Cardiac septum (tissue), 1 donor: ENCODE measurements around the gene CCNA2. TPM values are rescaled to one million over a fixed set of nuclear protein-coding genes. Genes with fewer than 3 reads are reported as not detected.

ENCODE experiments used
- DNase-seq: peaks from one replicate; pipeline ENCODE4 v3.0.0-alpha.2; 2020; ENCODE audit warnings: low spot score
- intact Hi-C: fragments of 100-400 bp; cut with DNase I; formaldehyde crosslinking; loops from one replicate; pipeline ENCODE4 v1.14.0; 2022
- total RNA-seq: library from RNA; stranded (reverse); fragmentation: NEBNext Ultra II Directional; extraction: Animal tissue kit (Norgen Biotek cat#: 25700); gene quantifications from one replicate; pipeline ENCODE4 v1.2.1, GENCODE V29; 2021
- donor health status: DM: no; HTN: no; CAD: no.

Gene CCNA2
- total RNA-seq, 1 donor from 2014 or later: 0.38 TPM

- intact Hi-C loops: no loop called here
- DNase-seq: no peak
These were observed 8.9 kb downstream of the CCNA2 start for GRCh38 chr4:121814756-121815155.

DNA sequence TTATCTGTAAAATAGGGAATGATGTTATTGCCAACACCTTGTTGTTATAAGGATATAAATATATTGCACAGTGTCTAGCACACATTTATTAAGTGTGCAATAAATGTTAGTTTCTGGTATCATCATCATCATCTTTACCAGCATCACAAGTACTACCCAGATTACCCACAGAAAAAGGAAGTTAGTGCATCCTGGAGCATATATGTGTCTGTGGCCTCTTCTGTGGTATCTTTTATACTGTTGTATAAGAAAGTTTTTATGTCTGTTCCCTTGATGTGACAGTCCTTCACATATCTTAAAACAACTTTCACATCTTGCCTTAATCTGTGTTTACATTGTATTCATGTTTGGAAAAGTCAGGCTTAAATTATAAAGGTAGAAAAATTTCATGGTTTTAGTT, 12.6 kb downstream of the CCNA2 start:
- DNase-seq: no peak
- intact Hi-C loops: no loop called here

GRCh38 chr4:121806411-121806810, 17.3 kb downstream of the CCNA2 start:
- DNase-seq: no peak
- intact Hi-C loops: no loop called here

- intact Hi-C loops: loop anchor here (1.0 to 5.0 kb wide), 2 partner anchors 22 to 104 kb away; partner anchors contain the start of genes ANXA5 and CCNA2
- DNase-seq: no peak
These were observed 22.0 kb downstream of the CCNA2 start for GRCh38 chr4:121801715-121802075.

GRCh38 chr4:121800961-121801714, 22.5 kb downstream of the CCNA2 start, which contains the start of gene EXOSC9:
Gene EXOSC9 (plus strand): TSS chr4:121801323. CDS start chr4:121801425, 102 bp downstream.
- DNase-seq: peak; percentile 96
- intact Hi-C loops: loop anchor here (1.0 to 5.0 kb wide), 2 partner anchors 22 to 104 kb away; partner anchors contain the start of genes ANXA5 and CCNA2

DNA sequence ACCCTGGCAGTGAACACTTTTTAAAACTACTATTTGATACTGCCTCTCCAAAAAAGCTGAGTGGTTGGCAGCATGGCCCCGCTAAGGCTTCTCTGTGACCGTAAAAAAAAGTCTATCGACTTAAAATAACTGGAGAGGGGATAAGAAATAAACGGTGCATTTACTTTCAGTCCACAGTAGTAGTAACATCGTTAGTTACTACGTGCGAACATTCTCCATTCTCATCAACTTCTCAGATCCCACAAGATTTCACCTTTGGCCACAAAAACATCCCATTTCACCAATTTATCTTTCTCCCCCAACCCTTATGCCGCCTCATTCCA, 23.1 kb downstream of the CCNA2 start:
- intact Hi-C loops: loop anchor here (5.0 kb wide), 1 partner anchor 103 kb away; the partner anchor contains the start of gene ANXA5
- no peak for DNase-seq

- no peak for DNase-seq
- intact Hi-C loops: loop anchor here (5.0 kb wide), 1 partner anchor 103 kb away; the partner anchor contains the start of gene ANXA5
These were observed 23.7 kb downstream of the CCNA2 start for GRCh38 chr4:121799867-121800501.

DNA sequence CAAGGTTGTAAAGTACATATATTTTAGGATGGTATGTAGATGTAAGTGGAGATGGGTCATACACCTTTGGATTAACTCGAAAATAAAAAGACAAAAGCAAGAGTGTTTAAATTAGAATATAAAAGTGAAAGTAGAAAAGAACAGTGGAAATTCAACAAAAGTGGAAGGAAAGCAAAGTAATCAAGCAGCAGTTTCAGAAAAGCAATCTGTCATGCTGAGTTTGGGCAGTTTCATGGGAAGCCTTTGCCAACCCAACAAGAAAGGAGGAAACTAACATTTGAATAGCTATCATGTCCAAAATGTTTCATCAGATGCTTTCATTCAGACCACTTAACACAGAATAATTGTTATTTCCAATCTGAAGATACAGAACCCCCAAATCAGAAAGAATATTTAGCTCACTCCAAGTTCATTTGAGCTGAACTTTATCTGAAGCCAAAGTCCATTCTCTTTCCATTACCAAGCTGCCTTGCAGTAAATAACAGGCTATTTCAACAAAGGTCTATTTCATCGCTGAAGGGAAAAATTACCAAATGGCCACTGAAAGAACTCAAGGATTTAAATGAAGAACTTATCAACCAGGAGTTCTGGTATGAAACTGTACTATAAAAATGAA, 24.4 kb downstream of the CCNA2 start:
- intact Hi-C loops: no loop called here
- DNase-seq: no peak

DNA sequence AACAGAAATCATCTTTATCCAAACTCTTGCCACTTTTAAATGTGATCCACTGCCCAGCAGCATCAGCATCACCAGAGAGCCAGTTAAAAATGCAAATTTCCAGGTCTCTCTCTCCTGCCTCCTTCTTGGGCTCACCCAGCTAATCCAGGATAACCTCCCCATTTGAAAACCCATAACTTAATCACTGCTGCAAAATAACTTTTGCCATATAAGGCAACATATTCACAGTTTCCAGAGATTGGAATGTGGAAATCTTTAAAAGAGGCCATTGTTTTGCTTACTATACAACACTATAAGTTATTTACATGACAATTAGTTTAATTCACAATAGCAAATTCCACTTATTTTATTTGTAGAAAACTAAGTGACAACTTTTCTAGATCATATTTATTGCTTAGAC, 27.4 kb downstream of the CCNA2 start:
- intact Hi-C loops: no loop called here
- DNase-seq: no peak

- intact Hi-C loops: no loop called here
- DNase-seq: no peak
These were observed 29.0 kb downstream of the CCNA2 start for GRCh38 chr4:121794505-121795188.

GRCh38 chr4:121792966-121793365, 30.7 kb downstream of the CCNA2 start:
- DNase-seq: no peak
- intact Hi-C loops: no loop called here

GRCh38 chr4:121791481-121791880, 32.2 kb downstream of the CCNA2 start:
- DNase-seq: no peak
- intact Hi-C loops: no loop called here

DNA sequence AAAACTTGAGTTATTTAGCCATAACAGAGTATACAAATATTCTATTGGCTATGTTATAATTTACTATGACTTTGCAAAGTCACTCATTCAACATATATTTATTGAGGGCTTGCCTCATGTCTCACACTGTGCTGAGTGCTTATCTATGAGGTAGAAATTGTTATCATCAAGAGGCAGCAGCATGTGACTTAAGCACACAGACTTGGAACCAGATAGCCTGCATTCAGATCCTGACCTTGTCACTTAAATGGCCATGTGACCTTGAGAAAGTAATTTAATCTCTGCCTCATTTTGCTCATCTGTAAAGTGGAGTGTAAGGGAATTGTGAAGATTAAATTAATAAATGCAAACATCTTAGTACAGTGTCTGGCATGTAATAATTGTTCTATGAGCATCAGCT, 32.7 kb downstream of the CCNA2 start:
- intact Hi-C loops: no loop called here
- no peak for DNase-seq

DNA sequence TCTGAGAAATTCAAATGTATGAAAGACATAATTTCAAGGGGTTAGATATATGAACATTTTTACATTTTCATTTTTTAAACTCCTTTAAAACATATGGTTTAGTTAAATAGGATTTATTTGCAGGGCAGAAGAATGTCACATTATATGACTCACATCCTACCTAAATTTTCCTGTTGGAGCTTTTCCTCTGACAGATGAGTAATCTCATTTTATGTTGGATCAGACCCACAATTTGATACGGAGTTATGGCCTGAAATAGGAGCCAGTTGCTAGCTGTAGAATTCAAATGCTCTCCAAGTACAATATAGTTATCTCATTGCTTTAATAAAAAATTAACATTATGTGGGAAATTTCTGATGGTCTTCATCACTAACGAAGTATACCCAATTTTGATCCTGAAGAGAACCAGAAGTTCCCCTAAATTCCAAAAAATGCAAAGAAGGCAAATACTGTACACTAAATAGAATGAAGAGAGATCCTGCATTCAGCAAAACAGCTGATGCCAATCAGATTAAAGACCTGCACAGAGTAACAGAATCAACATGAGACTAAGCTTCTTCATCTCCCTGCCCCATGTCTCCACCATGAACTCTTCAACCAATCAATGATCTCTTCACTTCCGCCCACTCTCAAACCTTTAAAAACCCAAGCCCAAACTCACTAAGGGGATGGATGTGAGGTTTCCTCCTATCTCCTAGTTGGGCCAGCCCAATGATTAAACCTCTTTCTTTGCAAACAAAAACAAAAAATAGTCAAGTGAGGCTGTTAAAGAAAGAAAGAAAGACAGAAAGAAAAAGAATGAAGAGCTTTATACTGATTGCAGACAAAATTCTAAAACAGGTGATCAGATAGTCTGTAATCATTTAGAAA, 33.5 kb downstream of the CCNA2 start:
- intact Hi-C loops: no loop called here
- no peak for DNase-seq

DNA sequence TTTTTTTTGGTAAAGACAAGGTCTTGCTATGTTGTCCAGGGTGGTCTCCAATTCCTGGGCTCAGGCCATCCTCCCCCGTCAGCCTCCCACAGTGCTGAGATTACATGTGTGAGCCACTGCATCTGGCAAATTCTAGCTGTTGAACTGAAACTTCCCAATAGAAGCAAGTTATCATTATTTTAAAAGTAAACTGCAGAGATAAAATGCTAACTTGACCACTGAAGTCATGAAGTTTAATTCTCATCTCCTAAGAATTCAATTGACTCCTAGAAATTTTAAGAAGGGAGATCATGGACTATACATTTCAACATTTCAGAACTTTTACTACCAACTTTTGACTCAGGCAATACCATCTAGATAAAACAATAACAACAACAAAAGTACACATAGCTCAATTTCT, 34.2 kb downstream of the CCNA2 start:
- no peak for DNase-seq
- intact Hi-C loops: no loop called here

DNA sequence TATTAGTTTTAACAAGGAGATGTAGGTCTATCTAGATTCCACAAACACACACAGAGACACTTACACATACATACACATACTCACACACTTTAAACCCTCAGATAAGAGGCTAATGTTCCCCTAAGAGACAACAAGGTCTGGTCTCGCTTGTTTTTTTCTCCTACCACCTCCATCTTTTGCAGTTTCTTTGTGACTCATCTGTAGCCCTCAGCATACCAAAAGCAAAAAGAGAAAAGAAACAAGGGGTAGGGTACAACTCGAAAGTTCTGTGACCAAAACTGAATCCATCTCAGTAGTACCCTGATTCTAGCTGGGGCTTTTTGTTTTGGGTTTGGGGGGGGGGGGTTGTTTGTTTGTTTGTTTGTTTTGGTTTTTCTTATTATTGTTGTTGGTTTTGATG, 34.8 kb downstream of the CCNA2 start:
- no peak for DNase-seq
- intact Hi-C loops: no loop called here

DNA sequence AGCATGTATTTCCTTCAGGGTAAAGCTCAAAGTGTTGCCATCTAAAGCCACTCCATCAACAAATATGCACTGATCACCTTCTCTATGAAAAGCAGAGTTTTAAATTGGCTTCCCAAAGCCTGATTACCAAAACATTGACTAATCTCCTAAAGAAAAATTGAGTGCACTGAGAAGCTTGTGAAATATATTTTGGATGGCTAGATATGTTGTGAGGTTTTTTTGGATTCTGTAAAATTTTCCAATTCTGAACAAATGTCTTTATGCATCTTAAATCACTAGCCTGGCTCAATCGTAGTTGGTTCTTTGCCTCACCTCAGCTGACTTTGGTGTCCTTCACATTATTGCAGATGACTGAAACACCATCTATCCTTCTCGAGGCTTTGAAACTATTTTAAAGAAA, 37.5 kb downstream of the CCNA2 start:
- DNase-seq: no peak
- intact Hi-C loops: no loop called here

- intact Hi-C loops: no loop called here
- DNase-seq: no peak
These were observed 38.2 kb downstream of the CCNA2 start for GRCh38 chr4:121785479-121785878.

DNA sequence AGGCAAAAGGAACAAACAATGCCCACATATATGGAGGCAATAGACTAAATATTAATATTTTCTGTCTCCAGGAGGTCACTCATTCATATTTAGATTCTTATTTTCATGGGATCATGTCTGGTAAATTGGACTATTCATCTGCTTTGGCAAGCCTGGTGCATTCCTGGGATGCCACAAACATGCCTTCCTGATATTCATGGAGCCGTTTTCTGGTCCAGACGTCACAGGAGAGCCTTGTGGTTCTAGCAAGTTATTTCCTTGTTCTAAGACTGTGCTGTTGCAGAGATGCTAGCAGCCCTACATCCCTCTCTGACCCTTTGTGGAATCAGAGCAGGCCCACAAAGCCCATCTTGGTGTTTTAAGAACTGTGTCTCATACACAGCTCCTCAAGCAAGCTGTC, 38.7 kb downstream of the CCNA2 start:
- intact Hi-C loops: no loop called here
- DNase-seq: no peak
